Natural killer cell (primary cell): ENCODE data around the gene MAP3K10. TPM values are rescaled to one million over a fixed set of nuclear protein-coding genes. Genes with fewer than 3 reads are reported as not detected.

ENCODE experiments used
- ATAC-seq, 3 donors: fragments of 150-1000 bp in 2 of 3; fragments of 200-7000 bp in 1 of 3; cut with Tn5 transposase; 1 replicate in 1 of 3; 2 replicates in 2 of 3; pipeline ENCODE4 v1.10.0; 2021; ENCODE audit warnings: mild to moderate bottlenecking in 2 of 3, moderate library complexity in 2 of 3
- DNase-seq, 2 donors: peaks; one replicate each; pipeline versions ENCODE4 v3.0.0 to v3.0.0-alpha.2; 2013 to 2021; ENCODE audit warnings: mixed read lengths in 1 of 2
- H3K27ac ChIP-seq: one replicate; pipeline ENCODE4 v1.5.1; 2013; ENCODE audit warnings: mild to moderate bottlenecking, low read length
- H3K27me3 ChIP-seq: one replicate; pipeline ENCODE4 v1.6.1; 2013; ENCODE audit warnings: low read length; ENCODE audit not compliant: control insufficient read depth, insufficient read depth
- H3K36me3 ChIP-seq: one replicate; pipeline ENCODE4 v1.6.1; 2013; ENCODE audit warnings: low read length; ENCODE audit not compliant: control insufficient read depth, insufficient read depth
- H3K4me1 ChIP-seq: one replicate; pipeline ENCODE4 v1.6.1; 2013; ENCODE audit warnings: low read length; ENCODE audit not compliant: control insufficient read depth, insufficient read depth
- H3K4me3 ChIP-seq: one replicate; pipeline ENCODE4 v1.5.1; 2013; ENCODE audit warnings: low read length
- H3K9me3 ChIP-seq: one replicate; pipeline ENCODE4 v1.6.1; 2013; ENCODE audit warnings: low read length; ENCODE audit not compliant: control insufficient read depth, insufficient read depth
- H3K27ac Mint-ChIP-seq, 2 donors: one replicate each; pipeline ENCODE4 v1.8.0; 2022; ENCODE audit warnings: mild to moderate bottlenecking in 2 of 2, mixed read lengths in 2 of 2, moderate library complexity in 1 of 2
- H3K27me3 Mint-ChIP-seq, 2 donors: one replicate each; pipeline ENCODE4 v1.8.0; 2022; ENCODE audit warnings: low read depth in 2 of 2, mixed read lengths in 2 of 2
- H3K36me3 Mint-ChIP-seq: one replicate; pipeline ENCODE4 v1.8.0; 2022; ENCODE audit warnings: mixed read lengths
- H3K4me1 Mint-ChIP-seq, 2 donors: one replicate each; pipeline ENCODE4 v1.8.0; 2022; ENCODE audit warnings: mixed read lengths in 2 of 2
- H3K4me3 Mint-ChIP-seq: one replicate; pipeline ENCODE4 v1.8.0; 2022; ENCODE audit warnings: mild to moderate bottlenecking, moderate library complexity, mixed read lengths
- H3K9me3 Mint-ChIP-seq, 2 donors: one replicate each; pipeline ENCODE4 v1.8.0; 2022; ENCODE audit warnings: mixed read lengths in 2 of 2
- CTCF ChIP-seq: fragments of 200-600 bp; IDR thresholded peaks from one replicate; pipeline ENCODE4 v1.8.0; 2022; ENCODE audit warnings: antibody characterized with exemption
- WGBS: methylation state at CpG from one replicate; pipeline ENCODE4 v1.1.7; 2013; ENCODE audit warnings: missing lambda C conversion rate; ENCODE audit not compliant: insufficient coverage; 5-methylcytosine and 5-hydroxymethylcytosine counted together
- intact Hi-C: fragments of 100-400 bp; cut with micrococcal nuclease; formaldehyde crosslinking; loops from one replicate; pipeline ENCODE4 v1.14.2; 2022
- total RNA-seq, 4 donors: library from RNA; stranded (reverse); fragments of 120-200 nt in 1 of 4; gene quantifications; one replicate each; pipeline versions ENCODE4 v1.2.3 to v1.2.4, GENCODE V29; 2013 to 2022

The MAP3K10 gene
- total RNA-seq, 3 donors from 2014 or later (not counting 1 experiment from before 2014, with no cell fraction given): 27.1 to 39.0 (median 36.0) TPM

DNA sequence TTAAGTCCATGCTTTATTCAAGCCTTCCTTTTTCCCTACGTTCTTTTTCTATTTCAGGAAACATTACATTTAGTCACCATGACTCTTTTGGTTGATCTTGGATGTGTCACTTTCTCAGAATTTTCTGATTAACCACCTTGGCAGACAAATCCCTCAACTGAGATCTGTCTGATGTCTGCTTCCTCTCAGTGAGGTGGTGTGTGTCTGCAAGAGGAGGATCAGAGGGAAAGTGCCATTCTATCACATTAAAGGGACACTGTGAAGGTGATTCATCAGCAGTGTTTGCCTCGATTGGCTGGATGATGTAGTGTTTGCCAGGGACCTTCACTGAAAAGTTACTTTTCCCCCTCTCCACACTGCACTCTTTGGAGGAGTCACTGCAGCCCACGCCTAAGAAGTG, 38.3 kb downstream of the MAP3K10 start:
- H3K36me3 Mint-ChIP-seq: no peaks in the 10 kb centered on the region
- peak in 1 of 3 donors; percentile 41 for ATAC-seq
- no peaks in the 10 kb centered on the region for H3K9me3 Mint-ChIP-seq
- H3K27ac ChIP-seq: no peak overlapping the region
- H3K4me3 ChIP-seq: no peak overlapping the region
- 30% methylated on average over 2 of the region's 3 CpGs for WGBS
- no peaks in the 10 kb centered on the region for H3K9me3 ChIP-seq
- H3K27me3 ChIP-seq: peaks cover 21% of the 10 kb centered on the region
- no peak overlapping the region for H3K4me3 Mint-ChIP-seq
- H3K36me3 ChIP-seq: peaks cover 7% of the 10 kb centered on the region
- peaks cover 16 to 20% of the 10 kb centered on the region in 2 donors for H3K4me1 Mint-ChIP-seq
- H3K27me3 Mint-ChIP-seq: peaks cover 20 to 26% of the 10 kb centered on the region in 2 donors
- no peak for TF ChIP-seq CTCF
- DNase-seq: peak in 1 of 2 donors; percentile 28
- intact Hi-C loops: no loop called here
- H3K4me1 ChIP-seq: peaks cover 11% of the 10 kb centered on the region
- H3K27ac Mint-ChIP-seq: peak overlapping the region in 1 of 2 donors; percentile 41

DNA sequence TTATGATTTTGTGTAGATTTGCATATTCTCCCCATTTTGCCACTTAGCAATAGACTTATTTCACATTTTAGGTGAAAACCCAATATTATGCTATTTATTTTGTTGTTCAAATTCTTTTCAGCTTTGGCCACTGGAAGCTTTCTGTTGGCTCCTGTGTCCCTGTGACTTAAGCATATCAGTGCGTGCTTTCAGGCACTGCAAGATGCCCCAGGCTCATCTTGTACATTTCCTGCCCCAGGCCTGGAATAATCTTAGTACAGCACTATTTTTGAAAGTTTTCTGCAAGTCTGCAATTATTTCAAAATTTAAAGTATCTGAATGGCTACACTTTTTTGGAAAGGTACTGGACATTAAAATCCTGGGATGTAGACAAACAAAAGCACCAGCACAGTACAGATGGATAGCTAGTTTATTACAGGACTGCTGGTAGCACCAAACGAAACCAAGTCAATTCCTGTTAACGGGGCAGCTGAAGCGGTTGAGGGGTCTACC, 38.7 kb downstream of the MAP3K10 start:
- no peak for DNase-seq
- Histone ChIP-seq H3K27ac (no peak overlapping the region), H3K27me3 (peaks cover 16% of the 10 kb centered on the region), H3K4me1 (peaks cover 11% of the 10 kb centered on the region), H3K4me3 (no peak overlapping the region), H3K9me3 (no peaks in the 10 kb centered on the region), H3K36me3 (peaks cover 9% of the 10 kb centered on the region)
- TF ChIP-seq CTCF: no peak
- peaks cover 16 to 20% of the 10 kb centered on the region in 2 donors for H3K4me1 Mint-ChIP-seq
- no peaks in the 10 kb centered on the region for H3K36me3 Mint-ChIP-seq
- WGBS: 78% methylated on average over 4 of the region's 4 CpGs
- no peak for ATAC-seq
- intact Hi-C loops: no loop called here
- H3K27me3 Mint-ChIP-seq: peaks cover 16 to 21% of the 10 kb centered on the region in 2 donors
- H3K4me3 Mint-ChIP-seq: no peak overlapping the region
- H3K9me3 Mint-ChIP-seq: no peaks in the 10 kb centered on the region
- H3K27ac Mint-ChIP-seq: peak overlapping the region; percentile 3 to 41

DNA sequence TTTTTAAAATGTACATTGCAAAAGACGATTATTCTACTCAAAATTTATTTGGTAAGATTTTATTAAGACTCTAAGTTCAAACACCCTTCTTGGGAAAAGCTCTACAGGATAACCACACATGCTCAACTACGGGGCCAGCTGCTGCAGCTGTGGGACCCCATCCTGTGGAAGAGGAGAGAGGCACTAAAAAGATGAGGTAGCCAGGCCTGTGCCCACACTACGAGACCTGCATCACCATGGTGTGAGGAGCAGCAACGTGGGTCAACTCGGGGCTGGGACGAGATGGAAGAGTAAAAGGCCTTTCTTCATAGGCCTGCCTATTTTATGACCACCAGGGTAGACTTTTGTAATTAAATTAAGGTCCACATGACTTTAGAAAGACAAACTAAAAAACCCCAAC, 39.8 kb downstream of the MAP3K10 start:
- Histone ChIP-seq H3K36me3 (peaks cover 19% of the 10 kb centered on the region), H3K9me3 (no peaks in the 10 kb centered on the region), H3K4me3 (no peak overlapping the region), H3K4me1 (peaks cover 5% of the 10 kb centered on the region), H3K27me3 (peaks cover 7% of the 10 kb centered on the region), H3K27ac (no peak overlapping the region)
- ATAC-seq: no peak
- Mint-ChIP-seq H3K9me3 (no peaks in the 10 kb centered on the region), H3K4me1 (peaks cover 7 to 11% of the 10 kb centered on the region in 2 donors), H3K4me3 (no peak overlapping the region), H3K27ac (peak overlapping the region; percentile 21 to 52), H3K36me3 (no peaks in the 10 kb centered on the region), H3K27me3 (peaks cover 7 to 11% of the 10 kb centered on the region in 2 donors)
- 91% methylated on average over 5 of the region's 6 CpGs for WGBS
- intact Hi-C loops: no loop called here
- TF ChIP-seq CTCF: no peak
- DNase-seq: no peak
